ENCODE data around the gene RSPH9.

DNA sequence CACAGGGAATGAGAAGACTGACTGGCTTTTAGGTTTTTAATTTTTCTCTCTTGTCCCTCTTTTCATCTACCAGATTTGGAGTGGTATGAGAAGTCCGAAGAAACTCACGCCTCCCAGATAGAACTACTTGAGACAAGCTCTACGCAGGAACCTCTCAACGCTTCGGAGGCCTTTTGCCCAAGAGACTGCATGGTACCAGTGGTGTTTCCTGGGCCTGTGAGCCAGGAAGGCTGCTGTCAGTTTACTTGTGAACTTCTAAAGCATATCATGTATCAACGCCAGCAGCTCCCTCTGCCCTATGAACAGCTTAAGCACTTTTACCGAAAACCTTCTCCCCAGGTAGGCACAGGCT, 8.6 kb upstream of the RSPH9 start:
- no peak for TF ChIP-seq POLR2AphosphoS5 (IDR thresholded peaks at IDR 0.05; ENCODE audit: low read depth, low read length)
- TF ChIP-seq REST (IDR thresholded peaks at IDR 0.05; ENCODE audit: insufficient read depth in 1 of 2, low read depth in 2 of 2, low read length in 2 of 2), result no peak
